HG02610 (cell line): ENCODE data around the gene BRPF3.
A peak's percentile ranks its signal among the peaks of the same experiment; 100 is the strongest.

Experiments used
- ATAC-seq: cut with Tn5 transposase; IDR thresholded peaks from one replicate; pipeline ENCODE4 v1.9.1; 2021; ENCODE audit warnings: mild to moderate bottlenecking, moderate library complexity; ENCODE audit not compliant: unreplicated experiment

BRPF3 gene

GRCh38 chr6:36227379-36228228, 31.1 kb downstream of the BRPF3 start:
- ATAC-seq = no peak

- ATAC-seq = no peak
These were observed 32.7 kb downstream of the BRPF3 start for GRCh38 chr6:36229223-36229622.

DNA sequence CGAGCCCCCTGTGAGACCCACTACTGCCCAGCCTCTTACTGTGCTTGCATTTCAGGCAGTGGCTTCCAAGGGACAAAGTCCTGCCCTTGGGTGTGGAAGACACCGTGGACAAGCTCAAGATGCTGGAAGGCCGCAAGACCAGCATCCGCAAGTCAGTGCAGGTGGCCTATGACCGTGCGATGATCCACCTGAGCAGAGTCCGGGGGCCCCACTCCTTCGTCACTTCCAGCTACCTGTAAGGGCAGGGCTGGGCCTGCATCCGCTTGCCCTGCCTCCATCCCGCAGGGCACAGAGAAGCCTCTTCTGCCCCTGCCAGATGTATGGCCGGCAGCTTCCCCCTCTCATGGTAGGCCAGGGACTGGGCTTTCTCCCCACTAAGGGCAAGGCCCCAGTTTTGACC, 33.8 kb downstream of the BRPF3 start:
- no peak for ATAC-seq

GRCh38 chr6:36232172-36232571, 35.6 kb downstream of the BRPF3 start:
- no peak for ATAC-seq

- ATAC-seq = no peak
These were observed 38.8 kb downstream of the BRPF3 start for GRCh38 chr6:36235309-36235708.

- no peak for ATAC-seq
These were observed 39.3 kb downstream of the BRPF3 start for GRCh38 chr6:36235862-36236261.

- ATAC-seq = no peak
These were observed 43.2 kb downstream of the BRPF3 start for GRCh38 chr6:36239774-36240173.

- ATAC-seq = peak; percentile 67
These were observed 45.2 kb downstream of the BRPF3 start for GRCh38 chr6:36241728-36242127.

DNA sequence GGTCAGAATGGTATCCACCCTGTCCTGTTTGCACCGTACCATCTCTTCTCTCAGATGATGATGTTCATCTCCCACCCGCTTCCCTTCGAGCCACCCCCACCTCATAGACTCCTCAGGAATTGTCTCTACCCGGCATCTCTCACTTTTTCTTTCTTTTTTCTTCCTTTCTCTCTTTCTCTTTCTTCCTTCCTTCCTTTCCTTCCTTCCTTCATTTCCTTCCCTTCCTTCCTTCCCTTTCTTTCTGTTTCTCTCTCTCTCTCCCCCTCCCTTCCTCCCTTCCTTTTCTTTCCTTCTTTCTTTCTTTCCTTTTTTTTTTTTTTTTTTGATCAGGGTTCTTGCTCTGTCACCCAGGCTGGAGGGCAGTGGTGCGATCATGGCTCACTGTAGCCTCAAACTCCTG, 45.6 kb downstream of the BRPF3 start:
- no peak for ATAC-seq

DNA sequence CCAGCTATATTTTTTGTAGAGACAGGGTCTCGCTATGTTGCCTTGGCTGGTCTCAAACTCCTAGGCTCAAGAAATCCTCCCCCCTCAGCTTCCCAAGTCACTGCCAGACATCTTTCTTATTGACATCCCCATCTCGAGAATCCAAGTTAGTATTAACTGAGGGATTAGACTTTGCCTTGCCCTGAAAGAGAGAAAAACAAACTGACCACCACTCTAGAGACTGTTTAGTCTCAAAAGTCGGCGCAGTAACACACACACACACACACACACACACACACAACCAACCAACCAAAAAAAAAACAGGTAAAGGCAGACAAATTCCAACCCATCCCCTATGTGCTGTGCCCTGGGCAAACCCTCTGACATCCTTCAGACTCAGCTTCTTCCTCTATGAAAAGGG, 46.1 kb downstream of the BRPF3 start:
- no peak for ATAC-seq

DNA sequence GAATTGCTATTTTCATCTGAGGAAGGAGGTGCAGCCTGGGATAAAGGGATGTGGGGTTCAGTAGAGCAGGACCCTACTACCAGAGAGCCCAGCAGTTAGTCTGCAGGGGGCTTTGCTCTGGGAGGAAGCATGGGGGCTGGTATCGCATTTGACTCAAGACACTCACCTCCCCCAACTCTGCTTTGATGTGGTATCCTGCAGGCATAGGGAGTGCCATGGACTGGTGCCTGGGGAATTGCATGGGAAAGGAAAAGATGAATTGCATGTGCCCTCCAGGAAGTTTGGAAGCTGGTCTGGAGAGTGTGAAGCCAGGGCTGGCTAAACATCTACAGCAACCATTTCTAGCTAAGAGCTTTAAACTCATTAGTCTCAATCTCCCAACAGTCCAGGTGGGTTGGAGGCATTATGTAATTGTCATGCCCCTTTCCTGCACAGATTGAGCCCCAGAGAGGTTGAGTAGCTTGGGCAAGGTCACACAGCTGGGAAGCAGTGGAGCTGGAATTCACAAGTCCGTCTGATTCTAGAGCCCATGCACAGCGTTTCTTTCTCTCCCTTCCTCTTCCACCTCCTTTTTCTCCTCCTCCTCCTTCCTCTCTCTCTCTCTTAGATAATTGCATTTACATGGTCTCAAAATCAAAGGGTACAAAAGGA, 47.1 kb downstream of the BRPF3 start:
- ATAC-seq = no peak

DNA sequence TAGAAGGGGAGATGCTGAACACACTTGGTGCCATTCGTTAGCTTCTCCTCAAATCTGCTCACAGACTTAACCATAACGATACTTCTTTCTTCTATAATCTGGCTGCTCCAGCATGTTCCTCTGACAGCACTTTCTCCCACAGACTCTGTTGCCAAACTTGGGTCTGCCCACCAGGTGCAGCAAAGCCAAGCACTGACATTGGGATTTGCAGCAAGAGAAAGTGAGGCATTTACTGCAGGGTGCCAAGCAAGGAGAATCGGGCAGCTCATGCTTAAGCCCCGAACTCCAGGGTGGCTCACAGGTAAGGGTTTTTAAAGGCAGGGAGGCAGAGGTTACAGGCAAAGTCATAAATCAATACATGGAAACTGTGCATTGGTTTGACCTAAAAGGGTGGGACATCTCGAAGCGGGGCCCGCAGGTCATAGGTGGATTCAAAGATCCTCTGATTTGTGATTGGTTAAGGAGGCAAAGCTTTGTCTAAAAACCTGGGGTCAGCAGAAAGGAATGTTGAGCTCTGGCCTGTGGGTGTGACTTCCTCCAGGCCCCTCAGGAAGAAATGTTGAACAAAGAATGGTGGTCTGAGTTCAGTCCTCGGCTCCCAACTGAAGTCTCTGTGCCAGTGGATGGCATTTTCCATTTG, 48.2 kb downstream of the BRPF3 start:
- ATAC-seq = no peak

GRCh38 chr6:36245572-36246061, 49.1 kb downstream of the BRPF3 start:
- ATAC-seq = no peak

GRCh38 chr6:36246506-36247268, 50.1 kb downstream of the BRPF3 start:
- no peak for ATAC-seq

DNA sequence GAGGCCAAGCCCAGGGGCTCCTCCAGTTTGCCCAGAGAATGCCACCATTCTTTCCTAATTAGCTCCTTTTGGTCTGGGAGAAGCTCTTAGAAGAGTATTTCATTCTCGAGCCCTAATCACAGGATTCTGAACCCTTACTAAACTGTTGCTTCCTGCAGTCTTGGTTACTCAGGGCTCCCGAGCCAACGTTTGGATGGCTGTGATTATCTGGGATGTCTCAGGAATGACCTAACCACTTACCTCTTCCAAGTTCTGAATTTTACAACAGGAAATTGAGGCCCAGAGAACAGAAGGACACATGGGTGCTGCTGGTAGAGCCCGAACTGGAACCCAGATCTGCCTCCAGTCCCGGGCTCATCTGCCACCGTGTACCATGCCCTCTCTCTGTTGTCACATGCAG, 51.1 kb downstream of the BRPF3 start:
- no peak for ATAC-seq

DNA sequence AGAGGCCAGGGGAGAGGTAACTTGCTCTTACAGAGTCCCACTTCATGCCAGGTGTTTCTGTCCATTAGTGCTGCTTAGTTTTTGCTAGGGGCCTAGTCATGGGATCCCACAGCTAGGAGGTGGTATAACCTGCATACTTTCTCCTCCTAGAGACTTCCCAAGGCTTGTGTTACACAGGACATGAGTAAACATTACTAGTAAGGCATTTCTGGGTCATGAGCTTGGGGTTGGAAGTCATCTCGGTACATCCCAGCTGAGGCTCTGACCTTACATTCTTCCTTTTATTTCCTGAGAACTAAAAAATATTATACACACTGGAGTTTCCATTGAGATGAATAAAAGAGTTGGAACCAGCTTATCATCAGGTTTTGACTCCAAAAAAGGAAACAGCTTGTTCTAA, 52.4 kb downstream of the BRPF3 start:
- no peak for ATAC-seq

DNA sequence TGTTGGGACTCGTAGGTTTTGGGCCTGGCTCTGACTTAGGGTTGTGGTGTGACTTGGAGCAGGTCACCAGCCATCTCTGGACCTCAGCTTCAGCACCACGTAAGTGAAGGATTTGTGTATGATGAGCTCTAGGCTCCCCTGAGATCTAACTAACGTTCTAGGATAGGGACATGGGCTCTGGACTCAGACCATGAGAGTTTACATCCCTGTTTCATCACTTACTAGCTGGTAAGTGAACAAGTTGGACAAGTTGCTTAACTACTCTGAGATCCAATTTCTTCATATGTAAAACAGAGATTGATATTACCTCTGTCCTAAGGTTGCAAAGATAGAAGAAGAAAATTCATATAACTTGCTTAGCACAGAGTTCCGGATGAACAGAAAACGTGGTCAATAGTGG, 53.0 kb downstream of the BRPF3 start:
- no peak for ATAC-seq

- ATAC-seq = no peak
These were observed 55.5 kb downstream of the BRPF3 start for GRCh38 chr6:36252005-36252404.

- no peak for ATAC-seq
These were observed 67.0 kb downstream of the BRPF3 start for GRCh38 chr6:36263390-36264000.

GRCh38 chr6:36265744-36266143, 69.2 kb downstream of the BRPF3 start:
- no peak for ATAC-seq
